ENCODE data around the gene RNF214. TPM values are rescaled to one million over a fixed set of nuclear protein-coding genes. Genes with fewer than 3 reads are reported as not detected.

Gene RNF214
- total RNA-seq, 1 experiment from 2014 or later = 28.1 TPM

DNA sequence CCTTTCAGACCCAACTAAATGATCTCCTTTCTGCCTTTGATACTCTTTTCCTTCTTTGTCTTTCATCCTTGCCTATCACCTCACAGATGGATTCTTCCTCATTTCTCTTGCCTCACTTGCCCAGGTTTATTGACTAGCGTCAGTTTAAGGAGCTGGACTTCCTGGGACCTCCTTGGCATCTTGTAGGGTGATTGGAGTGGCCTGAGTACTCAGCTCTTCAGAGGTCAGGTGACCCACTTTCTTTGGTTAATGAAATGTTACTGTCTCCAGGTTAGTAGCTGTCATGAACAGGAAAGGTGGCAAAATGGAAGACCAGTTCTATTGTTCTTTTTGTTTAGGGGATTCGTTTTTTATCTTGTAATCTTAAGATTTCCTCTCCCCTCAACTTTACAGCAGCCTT is 54.1 kb downstream of the RNF214 start:
- H3K27ac ChIP-seq = no peak overlapping the region
- POLR2A ChIA-PET (ENCODE audit: unreplicated experiment) = no interaction called here
- intact Hi-C loops (cut with micrococcal nuclease; ENCODE audit: unreplicated experiment) = no loop called here
- no peaks in the 10 kb centered on the region for H3K79me2 ChIP-seq (ENCODE audit: low read depth)
- no peaks in the 10 kb centered on the region for H3K27me3 ChIP-seq (ENCODE audit: insufficient read depth, low read depth)
- no peak overlapping the region for H2AFZ ChIP-seq
- H3K4me1 ChIP-seq (replicated peaks; ENCODE audit: insufficient read depth) = no peaks in the 10 kb centered on the region
- no peaks in the 10 kb centered on the region for H3K9me2 ChIP-seq (ENCODE audit: insufficient read depth)
- peaks cover 18% of the 10 kb centered on the region; the same call in 1 of the 2 replicates for H3K36me3 ChIP-seq (ENCODE audit: low read depth)
- no peaks in the 10 kb centered on the region for H3K9me3 ChIP-seq (ENCODE audit: insufficient read depth, low read depth)
- no peaks in the 10 kb centered on the region for H4K20me1 ChIP-seq (ENCODE audit: insufficient read depth)
- no peak for DNase-seq
- TF ChIP-seq EZH2 (IDR thresholded peaks at IDR 0.05; ENCODE audit: low read depth) = no peak
- TF ChIP-seq, protein P1, sequence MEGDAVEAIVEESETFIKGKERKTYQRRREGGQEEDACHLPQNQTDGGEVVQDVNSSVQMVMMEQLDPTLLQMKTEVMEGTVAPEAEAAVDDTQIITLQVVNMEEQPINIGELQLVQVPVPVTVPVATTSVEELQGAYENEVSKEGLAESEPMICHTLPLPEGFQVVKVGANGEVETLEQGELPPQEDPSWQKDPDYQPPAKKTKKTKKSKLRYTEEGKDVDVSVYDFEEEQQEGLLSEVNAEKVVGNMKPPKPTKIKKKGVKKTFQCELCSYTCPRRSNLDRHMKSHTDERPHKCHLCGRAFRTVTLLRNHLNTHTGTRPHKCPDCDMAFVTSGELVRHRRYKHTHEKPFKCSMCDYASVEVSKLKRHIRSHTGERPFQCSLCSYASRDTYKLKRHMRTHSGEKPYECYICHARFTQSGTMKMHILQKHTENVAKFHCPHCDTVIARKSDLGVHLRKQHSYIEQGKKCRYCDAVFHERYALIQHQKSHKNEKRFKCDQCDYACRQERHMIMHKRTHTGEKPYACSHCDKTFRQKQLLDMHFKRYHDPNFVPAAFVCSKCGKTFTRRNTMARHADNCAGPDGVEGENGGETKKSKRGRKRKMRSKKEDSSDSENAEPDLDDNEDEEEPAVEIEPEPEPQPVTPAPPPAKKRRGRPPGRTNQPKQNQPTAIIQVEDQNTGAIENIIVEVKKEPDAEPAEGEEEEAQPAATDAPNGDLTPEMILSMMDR (conservative IDR thresholded peaks at IDR 0.05) = no peak
- BruUV-seq (replicated peaks) = no TSS peak
- no peak overlapping the region for H3K4me2 ChIP-seq
- CTCF ChIA-PET = no interaction called here
- no peaks in the 10 kb centered on the region for H3F3A ChIP-seq (ENCODE audit: insufficient read depth, low read depth)
- H3K4me3 ChIP-seq = no peak overlapping the region

- no peak overlapping the region for H2AFZ ChIP-seq
- ChIA-PET CTCF (no interaction called here), POLR2A (ENCODE audit: unreplicated experiment) (no interaction called here)
- no peaks in the 10 kb centered on the region for H3K4me1 ChIP-seq (replicated peaks; ENCODE audit: insufficient read depth)
- TF ChIP-seq EZH2 (IDR thresholded peaks at IDR 0.05; ENCODE audit: low read depth) = no peak
- TF ChIP-seq, protein P1 (conservative IDR thresholded peaks at IDR 0.05) = no peak
- intact Hi-C loops (cut with micrococcal nuclease; ENCODE audit: unreplicated experiment) = no loop called here
- no peaks in the 10 kb centered on the region for H3K79me2 ChIP-seq (ENCODE audit: low read depth)
- H3K4me2 ChIP-seq = no peak overlapping the region
- H3K27ac ChIP-seq = no peak overlapping the region
- H3K27me3 ChIP-seq (ENCODE audit: insufficient read depth, low read depth) = no peaks in the 10 kb centered on the region
- no peaks in the 10 kb centered on the region for H3F3A ChIP-seq (ENCODE audit: insufficient read depth, low read depth)
- peaks cover 18% of the 10 kb centered on the region; the same call in 1 of the 2 replicates for H3K36me3 ChIP-seq (ENCODE audit: low read depth)
- no peak for DNase-seq
- H3K9me2 ChIP-seq (ENCODE audit: insufficient read depth) = no peaks in the 10 kb centered on the region
- no TSS peak for BruUV-seq (replicated peaks)
- H4K20me1 ChIP-seq (ENCODE audit: insufficient read depth) = no peaks in the 10 kb centered on the region
- H3K4me3 ChIP-seq = no peak overlapping the region
- no peaks in the 10 kb centered on the region for H3K9me3 ChIP-seq (ENCODE audit: insufficient read depth, low read depth)
Observed at GRCh38 chr11:117287668-117288067, 55.2 kb downstream of the RNF214 start.

DNA sequence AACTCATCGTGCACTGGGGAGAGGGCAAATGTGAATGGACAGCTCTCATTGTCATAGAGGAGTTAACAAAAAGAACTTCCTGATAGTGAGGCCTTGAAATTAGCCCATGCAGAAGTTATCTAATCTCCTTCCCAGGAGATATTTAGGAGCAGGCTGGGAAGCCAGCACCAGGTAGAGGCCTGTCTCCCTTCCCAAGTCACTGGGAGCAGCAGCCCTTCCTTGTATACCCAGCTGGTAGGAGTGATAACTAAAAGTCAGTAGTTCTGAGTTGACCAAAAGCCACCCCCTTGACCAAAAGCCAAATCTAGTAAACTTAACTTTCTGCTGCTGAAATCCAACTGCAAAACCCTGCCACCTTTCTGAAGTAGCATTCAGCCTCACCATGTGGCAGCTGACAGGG is 57.3 kb downstream of the RNF214 start:
- no peak for TF ChIP-seq EZH2 (IDR thresholded peaks at IDR 0.05; ENCODE audit: low read depth)
- TF ChIP-seq, protein P1 (conservative IDR thresholded peaks at IDR 0.05) = no peak
- Histone ChIP-seq H4K20me1 (ENCODE audit: insufficient read depth) (no peaks in the 10 kb centered on the region), H3K4me1 (replicated peaks; ENCODE audit: insufficient read depth) (no peaks in the 10 kb centered on the region), H3F3A (ENCODE audit: insufficient read depth, low read depth) (no peaks in the 10 kb centered on the region), H3K27me3 (ENCODE audit: insufficient read depth, low read depth) (no peaks in the 10 kb centered on the region), H3K79me2 (ENCODE audit: low read depth) (no peaks in the 10 kb centered on the region), H3K9me2 (ENCODE audit: insufficient read depth) (no peaks in the 10 kb centered on the region), H3K4me2 (no peak overlapping the region), H2AFZ (no peak overlapping the region), H3K4me3 (no peak overlapping the region), H3K36me3 (ENCODE audit: low read depth) (0 out of 2 replicates have a peak, but pooled peaks cover 6% of the 10 kb centered on the region), H3K27ac (no peak overlapping the region), H3K9me3 (ENCODE audit: insufficient read depth, low read depth) (no peaks in the 10 kb centered on the region)
- BruUV-seq (replicated peaks) = no TSS peak
- no peak for DNase-seq
- CTCF ChIA-PET = no interaction called here
- intact Hi-C loops (cut with micrococcal nuclease; ENCODE audit: unreplicated experiment) = no loop called here
- POLR2A ChIA-PET (ENCODE audit: unreplicated experiment) = no interaction called here
